SH-SY5Y (cell line): ENCODE data around the gene TBL1X.
A peak's percentile ranks its signal among the peaks of the same experiment; 100 is the strongest.

ENCODE experiments used
- GATA2 ChIP-seq: IDR thresholded peaks from 2 replicates; pipeline ENCODE4 v1.6.1; 2011; ENCODE audit warnings: mild to moderate bottlenecking, low read depth, low read length
- GATA3 ChIP-seq: IDR thresholded peaks from 2 replicates; pipeline ENCODE4 v1.6.1; 2011; ENCODE audit warnings: low read depth, mild to moderate bottlenecking, low read length, moderate library complexity

The TBL1X gene

DNA sequence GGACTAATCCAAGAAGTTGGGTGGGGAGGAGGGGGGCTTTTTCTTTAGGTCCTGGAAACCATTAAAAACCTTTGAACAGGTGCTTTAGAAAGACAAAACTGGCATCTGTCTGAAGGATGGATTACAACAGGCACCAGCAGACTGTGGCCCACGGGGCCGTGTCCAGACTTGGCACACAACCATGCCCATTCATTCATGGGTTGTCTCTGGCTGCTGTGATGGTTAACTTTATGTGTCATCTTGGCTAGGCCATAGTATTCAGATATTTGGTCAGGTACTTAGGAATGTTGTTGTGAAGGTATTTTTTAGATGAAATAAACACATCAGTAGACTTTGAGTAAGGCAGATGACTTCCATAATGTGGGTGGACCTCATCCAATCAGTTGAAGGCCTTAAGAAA is 45.5 kb downstream of the TBL1X start:
- TF ChIP-seq GATA3, result no peak

DNA sequence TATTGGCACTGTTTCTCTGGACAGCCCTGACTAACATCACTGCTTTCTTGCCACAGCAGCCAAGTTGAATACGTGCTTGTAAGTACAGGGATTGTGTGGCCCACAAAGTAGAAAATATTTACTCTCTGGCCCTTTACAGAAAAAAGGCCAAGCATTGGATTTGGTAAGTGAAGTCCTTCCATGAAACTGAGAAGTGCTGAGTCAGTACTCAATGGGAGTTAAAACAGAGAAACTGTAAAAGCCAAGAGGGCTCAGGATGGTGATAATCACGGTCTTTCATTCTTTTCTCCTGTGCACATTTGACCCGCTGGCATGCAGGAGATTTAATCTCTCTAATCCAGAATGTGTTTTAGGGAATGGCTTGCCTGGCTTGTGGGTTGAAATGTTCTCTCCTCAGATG is 46.1 kb downstream of the TBL1X start:
- TF ChIP-seq GATA3, result no peak
- TF ChIP-seq GATA2, result no peak

- TF ChIP-seq GATA2, result no peak
- TF ChIP-seq GATA3, result no peak
Measured at GRCh38 chrX:9515489-9515888, 50.6 kb downstream of the TBL1X start.

DNA sequence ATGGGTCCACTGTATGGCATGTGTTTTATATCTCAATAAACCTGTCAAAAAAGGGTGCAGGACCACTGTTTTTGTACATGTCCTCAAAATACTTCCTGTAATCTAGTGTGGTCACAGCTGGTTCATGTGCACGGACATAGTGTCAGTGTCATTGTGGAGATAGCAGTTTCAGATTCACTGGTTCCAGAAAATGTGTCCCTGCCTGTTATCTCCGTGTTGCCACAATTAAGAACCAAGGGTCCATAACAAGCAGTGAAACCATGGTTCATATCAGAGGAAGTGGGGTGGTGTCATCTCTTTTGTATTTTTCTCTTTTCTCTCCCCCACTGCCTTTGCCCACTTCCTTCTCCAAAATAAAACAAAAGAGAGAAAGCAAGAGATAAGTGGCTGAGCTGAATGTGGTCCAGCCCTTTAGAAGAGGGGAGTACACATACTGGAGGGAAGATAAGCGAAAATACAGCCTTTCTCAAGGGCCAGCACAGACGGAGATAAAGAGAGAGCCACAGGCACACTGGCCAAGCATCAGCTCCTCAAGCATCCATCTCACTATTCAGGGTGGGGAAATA is 51.2 kb downstream of the TBL1X start:
- TF ChIP-seq GATA3 (no peak), GATA2 (no peak)

DNA sequence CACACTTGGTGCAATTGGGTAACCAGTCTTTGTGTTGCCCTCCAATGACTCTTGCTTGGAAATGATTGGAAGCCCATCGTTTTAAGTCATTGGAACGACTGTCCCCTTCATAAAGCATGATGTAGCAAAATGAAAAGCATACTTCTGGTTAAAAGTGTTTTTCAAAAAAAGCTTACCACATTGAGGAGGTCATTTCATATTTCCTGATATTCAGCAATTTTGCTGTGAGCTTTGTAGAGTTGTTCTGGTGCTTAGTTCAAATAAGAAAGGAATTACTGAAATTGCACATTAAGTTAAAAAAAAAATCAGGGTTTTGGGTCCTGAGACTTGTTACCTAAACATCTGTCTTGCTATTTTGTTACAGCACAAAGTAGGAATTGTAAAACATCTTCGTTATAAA is 51.8 kb downstream of the TBL1X start:
- TF ChIP-seq GATA3, result no peak

GRCh38 chrX:9518051-9518450 is 53.2 kb downstream of the TBL1X start:
- no peak for TF ChIP-seq GATA2
- no peak for TF ChIP-seq GATA3

DNA sequence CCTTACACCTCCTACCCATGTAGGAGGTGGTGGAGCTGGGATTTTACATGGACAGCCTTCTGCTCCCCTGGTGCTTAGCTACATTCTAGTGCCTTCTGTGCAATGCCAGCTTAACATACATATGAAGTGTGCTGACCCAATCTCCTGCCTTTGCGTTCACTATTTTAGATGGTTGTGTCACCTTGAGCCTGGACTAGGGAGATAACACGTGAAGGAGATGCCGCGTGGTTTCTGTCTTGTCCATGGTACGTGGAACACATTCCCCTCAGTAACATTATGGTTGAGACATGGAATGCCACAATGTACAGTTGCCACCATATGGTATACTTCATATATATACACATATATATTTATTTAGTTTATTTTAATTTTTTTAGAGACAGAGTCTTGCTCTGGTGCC is 54.0 kb downstream of the TBL1X start:
- TF ChIP-seq GATA2 (no peak), GATA3 (no peak)

GRCh38 chrX:9519546-9520216 is 54.8 kb downstream of the TBL1X start:
- TF ChIP-seq GATA3, result no peak
- no peak for TF ChIP-seq GATA2

- TF ChIP-seq GATA2 (no peak), GATA3 (no peak)
Measured at GRCh38 chrX:9520217-9520590, 55.3 kb downstream of the TBL1X start.

GRCh38 chrX:9522378-9523155 is 57.7 kb downstream of the TBL1X start:
- TF ChIP-seq GATA2 (no peak), GATA3 (no peak)

DNA sequence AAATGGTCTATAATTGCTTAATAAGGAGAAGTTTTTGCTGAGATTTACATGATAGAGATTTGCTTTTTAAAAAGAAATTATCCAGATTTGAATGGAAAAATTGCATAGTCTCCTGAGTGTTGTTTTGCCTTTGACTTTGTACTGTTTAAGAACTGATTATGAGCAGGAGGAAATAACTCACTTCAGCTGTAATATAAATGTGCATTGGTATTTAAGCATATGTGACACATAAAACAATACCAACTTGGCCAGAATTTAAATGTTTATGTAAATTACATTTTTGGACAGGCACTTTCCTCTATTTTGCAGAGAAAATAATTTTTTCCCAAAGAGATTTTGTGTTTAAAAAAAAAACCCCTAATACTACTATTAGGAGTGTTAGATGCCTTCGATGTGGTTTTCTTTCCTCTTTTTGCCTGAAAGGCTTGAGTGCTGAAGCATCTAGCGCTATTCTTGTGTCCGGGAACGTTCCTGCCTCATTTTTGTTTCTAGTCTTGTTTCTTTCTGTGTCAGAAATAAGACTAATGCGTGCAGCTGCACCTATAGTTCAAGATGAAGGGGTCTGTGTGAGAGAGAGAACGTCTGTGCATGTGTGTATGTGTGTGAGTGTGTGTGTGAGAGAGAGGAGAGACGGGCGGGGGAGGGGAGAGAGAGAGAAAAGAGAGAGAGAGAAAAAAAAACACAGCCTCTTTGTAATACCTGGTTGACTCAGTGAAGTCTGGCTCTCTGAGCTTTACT is 60.8 kb downstream of the TBL1X start:
- TF ChIP-seq GATA2, result no peak
- no peak for TF ChIP-seq GATA3

DNA sequence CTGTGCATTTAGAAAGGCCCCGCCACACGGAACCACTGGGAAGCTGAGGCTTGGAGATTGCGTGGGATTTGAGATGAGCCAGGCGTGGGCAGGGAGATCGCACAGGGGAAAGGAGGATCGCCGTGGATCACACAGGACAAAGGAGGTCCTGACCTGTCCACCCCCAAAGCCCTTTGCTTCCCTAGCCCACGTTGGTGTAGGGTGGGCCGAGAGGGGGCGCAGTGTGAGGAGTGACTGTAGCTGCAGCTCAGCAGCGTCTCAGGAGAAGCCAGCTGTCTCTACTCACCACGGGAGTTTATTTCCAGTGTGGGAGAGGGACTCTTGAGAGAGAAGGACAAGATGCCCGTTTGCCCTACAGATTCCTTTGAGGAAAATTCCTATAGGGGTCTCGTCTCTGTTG is 62.1 kb downstream of the TBL1X start:
- TF ChIP-seq GATA3 (no peak), GATA2 (no peak)

DNA sequence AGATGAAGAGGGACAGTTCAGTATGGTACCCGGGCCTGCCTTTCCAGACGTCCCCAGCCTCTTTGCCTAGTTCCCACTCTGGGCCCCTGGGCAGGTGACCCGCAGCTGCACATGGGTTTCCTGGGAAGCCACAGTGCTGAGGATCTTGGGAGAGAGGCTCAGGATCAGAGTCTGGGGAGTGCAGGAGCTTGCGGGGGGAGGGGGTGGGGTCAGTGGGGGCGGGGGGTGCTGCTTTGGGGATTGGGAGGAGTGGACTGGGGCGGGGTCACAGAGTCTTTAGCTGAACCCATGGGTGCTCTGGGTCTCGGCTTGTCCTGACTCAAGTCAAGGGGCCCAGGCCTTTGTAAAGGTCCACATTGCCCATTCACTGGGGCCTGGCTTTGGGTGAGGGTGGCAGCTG is 63.6 kb downstream of the TBL1X start:
- no peak for TF ChIP-seq GATA3

GRCh38 chrX:9529223-9529622 is 64.4 kb downstream of the TBL1X start:
- TF ChIP-seq GATA2, result no peak
- no peak for TF ChIP-seq GATA3

DNA sequence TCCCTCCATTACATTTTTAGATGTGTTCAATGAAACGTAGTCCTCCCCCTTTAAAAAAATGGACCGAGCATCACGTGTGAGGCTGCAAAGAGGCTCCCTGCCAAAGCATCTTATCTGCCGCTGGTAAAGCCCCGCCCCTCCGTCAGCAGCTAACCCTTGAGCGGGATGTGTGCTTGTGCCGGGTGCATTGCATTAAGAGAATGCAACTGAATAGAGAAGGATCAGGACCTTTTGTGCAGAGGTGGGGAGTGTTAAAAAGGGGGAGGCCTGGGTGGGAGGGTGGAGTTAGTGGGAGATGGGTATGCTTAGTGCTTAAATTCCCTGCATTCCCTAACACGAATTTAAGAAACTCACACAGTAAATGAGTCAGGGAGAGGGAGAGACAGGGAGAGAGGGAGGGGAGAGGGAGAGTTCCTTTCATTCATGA is 66.0 kb downstream of the TBL1X start:
- TF ChIP-seq GATA3 (no peak), GATA2 (peak; percentile 53)
